T-helper 2 cell treated with Interferon-gamma antibody and Interleukin-4, amounts not matched to agents 100 ng/mL and 5 ng/mL, for 36 hours (primary cell): ENCODE results near the gene POLRMT. TPM values are rescaled to one million over a fixed set of nuclear protein-coding genes. Genes with fewer than 3 reads are reported as not detected.

Source experiments
- intact Hi-C: fragments of 100-400 bp; cut with micrococcal nuclease; formaldehyde crosslinking; loops from one replicate; pipeline ENCODE4 v1.15.1; 2023
- total RNA-seq: library from RNA; stranded (reverse); gene quantifications from 2 replicates; pipeline ENCODE4 v1.2.3, GENCODE V29; 2022

Gene POLRMT
- total RNA-seq, 1 donor from 2014 or later = 53.9 TPM

- intact Hi-C loops = no loop called here
Measured at GRCh38 chr19:582497-583197, 50.7 kb downstream of the POLRMT start.

- intact Hi-C loops = no loop called here
Measured at GRCh38 chr19:581399-582111, 51.8 kb downstream of the POLRMT start.

- intact Hi-C loops = no loop called here
Measured at GRCh38 chr19:580274-580835, 53.0 kb downstream of the POLRMT start.

- intact Hi-C loops = no loop called here
Measured at GRCh38 chr19:579842-580155, 53.5 kb downstream of the POLRMT start.

GRCh38 chr19:579111-579841, 54.1 kb downstream of the POLRMT start:
- intact Hi-C loops = no loop called here

GRCh38 chr19:577439-578392, 55.6 kb downstream of the POLRMT start:
- intact Hi-C loops = no loop called here

GRCh38 chr19:576768-577438, 56.4 kb downstream of the POLRMT start:
- intact Hi-C loops = no loop called here

- intact Hi-C loops = no loop called here
Measured at GRCh38 chr19:575527-576506, 57.5 kb downstream of the POLRMT start.

- intact Hi-C loops = no loop called here
Measured at GRCh38 chr19:574658-575526, 58.4 kb downstream of the POLRMT start.

- intact Hi-C loops = loop anchor here (2.0 kb wide), 2 partner anchors 41 to 63 kb away; no protein-coding TSS in a partner anchor
Measured at GRCh38 chr19:573519-573825, 59.9 kb downstream of the POLRMT start.

GRCh38 chr19:572743-573518, 60.4 kb downstream of the POLRMT start:
- intact Hi-C loops = loop anchor here (1.0 to 2.0 kb wide), 3 partner anchors 40 to 90 kb away; partner anchors contain the start of gene RNF126

GRCh38 chr19:572140-572742, 61.1 kb downstream of the POLRMT start, which contains the start of gene BSG:
TSS of gene BSG (plus strand) at chr19:572596. CDS start at chr19:572635, 39 bp downstream.
- intact Hi-C loops = loop anchor here (1.0 to 2.0 kb wide), 3 partner anchors 39 to 91 kb away; partner anchors contain the start of gene RNF126

GRCh38 chr19:571566-571974, 61.8 kb downstream of the POLRMT start:
- intact Hi-C loops = no loop called here

- intact Hi-C loops = no loop called here
Measured at GRCh38 chr19:570937-571565, 62.3 kb downstream of the POLRMT start.

GRCh38 chr19:570251-570686, 63.1 kb downstream of the POLRMT start:
- intact Hi-C loops = no loop called here

GRCh38 chr19:567296-567900, 65.9 kb downstream of the POLRMT start:
- intact Hi-C loops = no loop called here
